Neural crest cell (in vitro differentiated cells): ENCODE data around the gene BLOC1S1. TPM values are rescaled to one million over a fixed set of nuclear protein-coding genes. Genes with fewer than 3 reads are reported as not detected.

Experiments used
- DNase-seq: peaks from one replicate; pipeline ENCODE4 v3.0.0; 2021; ENCODE audit warnings: low read depth, mixed read lengths, low spot score
- H3K27ac Mint-ChIP-seq: one replicate; pipeline ENCODE4 v1.8.0; 2021; ENCODE audit warnings: mild to moderate bottlenecking, mixed read lengths; ENCODE audit not compliant: unreplicated experiment
- H3K27me3 Mint-ChIP-seq: 2 replicates; pipeline ENCODE4 v1.8.0; 2021; ENCODE audit warnings: low read depth, mild to moderate bottlenecking, mixed read lengths
- H3K36me3 Mint-ChIP-seq: 2 replicates; pipeline ENCODE4 v1.8.0; 2021; ENCODE audit warnings: low read depth, mild to moderate bottlenecking, mixed read lengths
- H3K4me1 Mint-ChIP-seq: 2 replicates; pipeline ENCODE4 v1.8.0; 2021; ENCODE audit warnings: mixed read lengths
- H3K4me3 Mint-ChIP-seq: one replicate; pipeline ENCODE4 v1.8.0; 2021; ENCODE audit warnings: mild to moderate bottlenecking, mixed read lengths
- H3K9me3 Mint-ChIP-seq: 2 replicates; pipeline ENCODE4 v1.8.0; 2021; ENCODE audit warnings: mixed read lengths
- CTCF ChIP-seq: fragments of 200-600 bp; sonication (generic); conservative IDR thresholded peaks from 2 replicates; pipeline ENCODE4 v1.5.0; 2021; ENCODE audit warnings: antibody characterized with exemption, mild to moderate bottlenecking
- total RNA-seq: library from RNA; stranded (reverse); gene quantifications from 2 replicates; pipeline ENCODE4 v1.2.1, GENCODE V29; 2021

Gene BLOC1S1
- total RNA-seq, 1 donor from 2014 or later = 111 TPM

GRCh38 chr12:55742719-55743405, 27.0 kb downstream of the BLOC1S1 start, which contains the start of gene GDF11:
TSS of gene GDF11 (plus strand) at chr12:55743122. CDS start at chr12:55743317, 195 bp downstream.
- TF ChIP-seq CTCF = no peak
- Mint-ChIP-seq H3K27me3 (no peaks in the 10 kb centered on the region), H3K9me3 (no peaks in the 10 kb centered on the region), H3K4me1 (peaks cover 59% of the 10 kb centered on the region), H3K27ac (peak within 1 kb of the TSS; percentile 99), H3K36me3 (no peaks in the 10 kb centered on the region), H3K4me3 (peak within 1 kb of the TSS; percentile 96)
- peak; percentile 76 for DNase-seq

- H3K9me3 Mint-ChIP-seq = no peaks in the 10 kb centered on the region
- peak overlapping the region; percentile 96 for H3K4me3 Mint-ChIP-seq
- no peak for TF ChIP-seq CTCF
- H3K27me3 Mint-ChIP-seq = no peaks in the 10 kb centered on the region
- no peak for DNase-seq
- H3K4me1 Mint-ChIP-seq = peaks cover 58% of the 10 kb centered on the region
- no peaks in the 10 kb centered on the region for H3K36me3 Mint-ChIP-seq
- peak overlapping the region; percentile 85 for H3K27ac Mint-ChIP-seq
Measured at GRCh38 chr12:55743406-55744339, 27.8 kb downstream of the BLOC1S1 start.

DNA sequence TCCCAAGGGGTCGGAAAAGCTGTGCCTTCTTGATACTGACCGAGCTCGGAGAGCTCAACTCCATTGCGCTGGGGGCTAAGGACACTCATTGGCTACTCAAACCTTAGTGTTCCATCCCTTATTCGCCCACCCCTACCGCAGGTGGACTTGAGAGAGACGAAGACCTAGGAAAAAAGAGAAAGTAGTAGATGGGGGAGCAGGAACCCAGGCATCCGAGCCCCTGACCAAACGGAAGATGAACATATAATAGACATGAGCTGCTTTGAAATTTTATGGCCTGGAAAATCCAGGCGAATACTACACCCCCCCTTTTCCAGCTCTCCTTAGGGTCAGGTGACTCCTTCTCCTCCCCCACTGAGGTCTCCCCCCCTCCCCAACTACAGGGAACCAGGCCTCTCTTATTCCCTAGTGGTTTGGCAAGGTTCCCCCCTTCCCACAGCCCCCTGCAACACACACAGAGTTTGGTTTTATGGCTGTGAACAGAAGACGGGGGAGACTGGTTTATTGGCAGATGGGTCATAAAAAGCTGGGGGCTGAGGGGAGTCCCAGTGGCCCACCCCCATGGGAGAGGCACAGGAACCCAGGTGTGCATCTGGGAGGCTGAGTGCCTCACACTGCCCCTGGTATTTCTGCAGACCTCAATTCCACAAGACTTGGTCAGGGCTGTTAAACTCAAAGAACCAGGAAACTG, 28.6 kb downstream of the BLOC1S1 start:
- Mint-ChIP-seq H3K36me3 (peaks cover 7% of the 10 kb centered on the region), H3K9me3 (no peaks in the 10 kb centered on the region), H3K27me3 (no peaks in the 10 kb centered on the region), H3K4me3 (peak overlapping the region; percentile 96), H3K4me1 (peaks cover 58% of the 10 kb centered on the region), H3K27ac (peak overlapping the region; percentile 85)
- DNase-seq = no peak
- TF ChIP-seq CTCF = no peak

DNA sequence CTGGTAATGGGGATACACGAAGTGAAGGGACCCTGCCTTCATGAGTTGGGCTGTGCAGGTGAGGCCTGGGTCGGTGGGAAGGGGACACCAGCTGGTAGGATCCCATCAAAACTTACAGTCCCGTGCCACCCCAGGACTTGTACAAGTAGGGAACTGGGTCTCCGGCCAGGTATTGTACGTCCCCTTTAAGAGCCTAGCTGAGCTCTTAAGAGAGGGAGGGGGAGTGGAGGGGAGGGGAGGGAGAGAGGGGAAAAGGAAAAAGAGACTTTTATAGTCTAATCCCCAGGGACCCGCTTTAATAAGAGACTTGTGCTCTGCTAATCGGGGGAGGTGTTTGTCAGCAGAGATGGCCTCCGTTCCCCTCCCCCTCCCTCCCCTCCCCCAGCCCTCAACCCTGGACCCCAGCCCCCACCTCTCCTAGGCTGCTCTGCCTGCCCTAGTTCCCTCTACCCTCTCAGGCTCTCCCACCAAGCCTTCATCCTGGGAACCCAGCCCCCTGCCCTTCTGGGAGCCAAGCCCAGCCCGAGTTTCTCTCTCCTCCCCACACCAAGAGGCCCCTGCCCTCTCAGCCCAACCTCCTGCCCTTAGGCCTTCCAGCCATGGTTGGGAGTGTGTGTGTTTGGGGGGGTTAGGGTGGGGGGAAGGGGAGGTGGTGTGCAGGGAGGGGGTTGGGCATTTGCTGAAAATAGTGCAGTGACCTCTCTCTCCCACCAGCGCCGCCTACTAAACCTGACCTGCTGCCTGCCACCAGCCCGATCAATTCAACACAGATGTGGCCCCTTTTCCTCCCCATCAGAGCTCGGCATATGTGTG, 29.7 kb downstream of the BLOC1S1 start:
- no peak for TF ChIP-seq CTCF
- peak overlapping the region; percentile 96 for H3K4me3 Mint-ChIP-seq
- H3K27me3 Mint-ChIP-seq = no peaks in the 10 kb centered on the region
- H3K4me1 Mint-ChIP-seq = peaks cover 65% of the 10 kb centered on the region
- peak overlapping the region; percentile 95 for H3K27ac Mint-ChIP-seq
- peak; percentile 79 for DNase-seq
- H3K36me3 Mint-ChIP-seq = peaks cover 12% of the 10 kb centered on the region
- H3K9me3 Mint-ChIP-seq = no peaks in the 10 kb centered on the region
